Lung (tissue), 12 donors: ENCODE data around the gene CD300A. TPM values are rescaled to one million over a fixed set of nuclear protein-coding genes. Genes with fewer than 3 reads are reported as not detected.

Experiments
- ATAC-seq: fragments of 200-7000 bp; cut with Tn5 transposase; one replicate; pipeline ENCODE4 v1.9.1; 2020; ENCODE audit warnings: moderate number of reproducible peaks; ENCODE audit not compliant: insufficient read depth, low FRiP score
- DNase-seq, 3 donors: peaks; one replicate each; pipeline ENCODE4 v3.0.0-alpha.2; 2013 to 2017
- H3K27ac ChIP-seq, 2 donors: one replicate each; pipeline ENCODE4 v1.5.1; 2013; ENCODE audit warnings: mild to moderate bottlenecking in 2 of 2, moderate library complexity in 2 of 2, control low read depth in 1 of 2, inconsistent platforms in 1 of 2, low read depth in 1 of 2, low read length in 1 of 2
- H3K27me3 ChIP-seq, 3 donors: one replicate each; pipeline ENCODE4 v1.5.1; 2013; ENCODE audit warnings: low read length in 2 of 3; ENCODE audit not compliant: control insufficient read depth in 3 of 3, insufficient read depth in 3 of 3
- H3K36me3 ChIP-seq, 4 donors: one replicate each; pipeline ENCODE4 v1.5.1; 2013; ENCODE audit warnings: low read length in 4 of 4, mild to moderate bottlenecking in 1 of 4, moderate library complexity in 1 of 4; ENCODE audit not compliant: control insufficient read depth in 4 of 4, insufficient read depth in 4 of 4
- H3K4me1 ChIP-seq, 5 donors: one replicate each; pipeline ENCODE4 v1.5.1; 2013; ENCODE audit warnings: low read length in 5 of 5, mild to moderate bottlenecking in 2 of 5, moderate library complexity in 1 of 5; ENCODE audit not compliant: control insufficient read depth in 5 of 5, insufficient read depth in 5 of 5
- H3K4me3 ChIP-seq: one replicate; pipeline ENCODE4 v1.5.1; 2013; ENCODE audit warnings: mild to moderate bottlenecking, control low read depth, moderate library complexity
- H3K9ac ChIP-seq, 2 donors: one replicate each; pipeline ENCODE4 v1.5.1; 2013; ENCODE audit warnings: low read length in 2 of 2, control low read depth in 1 of 2; ENCODE audit not compliant: insufficient read depth in 1 of 2
- H3K9me3 ChIP-seq, 4 donors: one replicate each; pipeline ENCODE4 v1.5.1; 2013; ENCODE audit warnings: low read length in 3 of 4, mild to moderate bottlenecking in 1 of 4, moderate library complexity in 1 of 4; ENCODE audit not compliant: control insufficient read depth in 4 of 4, insufficient read depth in 3 of 4
- CTCF ChIP-seq: IDR thresholded peaks from 2 replicates; pipeline ENCODE4 v1.5.1; 2012; ENCODE audit warnings: mild to moderate bottlenecking; ENCODE audit errors: control extremely low read depth, extremely low read depth
- WGBS, 2 donors: extraction: QIAGEN DNeasy Blood & Tissue Kit; methylation state at CpG; one replicate each; pipeline ENCODE4 v1.1.7; 2013; 5-methylcytosine and 5-hydroxymethylcytosine counted together
- polyA plus RNA-seq, 2 donors: library from polyadenylated mRNA; stranded (reverse); fragments of 200-250 nt; gene quantifications; one replicate each; pipeline ENCODE4 v1.2.1, GENCODE V29; 2013
- total RNA-seq, 2 donors: library from RNA; depleted of rRNA in 1 of 2; stranded (reverse); fragments of >200 nt in 1 of 2; gene quantifications; one replicate each; pipeline ENCODE4 v1.2.1, GENCODE V29; 2014 to 2021
- donor health status: control.
- donor health status: control.
- donor health status: Bipolar disorder and iron deficiency.
- donor health status: healthy.
- donor health status: DM: yes; HTN: yes; CAD: no.

CD300A gene
- total and polyA plus RNA-seq, 4 donors = 8.0 to 66.3 (median 16.9) TPM

GRCh38 chr17:74473294-74473693, 6.9 kb downstream of the CD300A start:
- Histone ChIP-seq H3K27me3 (peaks cover 0 to 7% (median 1%) of the 10 kb centered on the region in 3 donors), H3K9me3 (peaks cover 0 to 6% (median 2%) of the 10 kb centered on the region in 4 donors), H3K4me3 (no peak overlapping the region), H3K27ac (no peak overlapping the region), H3K36me3 (no peaks in the 10 kb centered on the region), H3K4me1 (no peaks in the 10 kb centered on the region), H3K9ac (no peak overlapping the region)
- WGBS, 2 donors = 87% methylated on average over 8 of the region's 8 CpGs
- DNase-seq (no peak), ATAC-seq (no peak)
- no peak for TF ChIP-seq CTCF

- no peak for ATAC-seq
- Histone ChIP-seq H3K27me3 (peaks cover 3 to 7% (median 3%) of the 10 kb centered on the region in 3 donors), H3K4me1 (no peaks in the 10 kb centered on the region), H3K36me3 (no peaks in the 10 kb centered on the region), H3K4me3 (no peak overlapping the region), H3K9me3 (peaks cover 0 to 6% (median 2%) of the 10 kb centered on the region in 4 donors), H3K27ac (no peak overlapping the region), H3K9ac (no peak overlapping the region)
- no peak for DNase-seq
- WGBS, 2 donors = 76 to 77% methylated on average over 9 of the region's 9 CpGs
- TF ChIP-seq CTCF = no peak
Observed at GRCh38 chr17:74474043-74474792, 7.8 kb downstream of the CD300A start.

- Histone ChIP-seq H3K36me3 (no peaks in the 10 kb centered on the region), H3K9ac (no peak overlapping the region), H3K27me3 (peaks cover 3 to 7% (median 3%) of the 10 kb centered on the region in 3 donors), H3K9me3 (peaks cover 0 to 6% (median 2%) of the 10 kb centered on the region in 4 donors), H3K4me1 (no peaks in the 10 kb centered on the region), H3K4me3 (no peak overlapping the region), H3K27ac (no peak overlapping the region)
- DNase-seq (no peak), ATAC-seq (no peak)
- WGBS, 2 donors = 87 to 94% methylated on average over 4 of the region's 4 CpGs
- no peak for TF ChIP-seq CTCF
Observed at GRCh38 chr17:74475189-74475588, 8.8 kb downstream of the CD300A start.

- Histone ChIP-seq H3K36me3 (no peaks in the 10 kb centered on the region), H3K4me1 (no peaks in the 10 kb centered on the region)
Observed at GRCh38 chr17:74477411-74477810, 11.0 kb downstream of the CD300A start.

More at GRCh38 chr17:74477411-74477810, 11.0 kb downstream of the CD300A start:
- no peak for TF ChIP-seq CTCF
- Histone ChIP-seq H3K27me3 (peaks cover 3 to 5% (median 3%) of the 10 kb centered on the region in 3 donors), H3K9me3 (peaks cover 0 to 6% (median 2%) of the 10 kb centered on the region in 4 donors), H3K27ac (no peak overlapping the region), H3K9ac (no peak overlapping the region), H3K4me3 (no peak overlapping the region)
- WGBS, 2 donors = 81 to 82% methylated on average over 4 of the region's 4 CpGs
- DNase-seq = no peak
- no peak for ATAC-seq
